Naive thymus-derived CD4-positive, alpha-beta T cell (primary cell): ENCODE results near the gene LRMDA. TPM values are rescaled to one million over a fixed set of nuclear protein-coding genes. Genes with fewer than 3 reads are reported as not detected.
"Not testable (repeated sequence)": the region's sequence is repeated elsewhere in the genome, so short reads cannot be mapped to it uniquely, and the experiment has no call there.

ENCODE experiments used
- ATAC-seq: fragments of 150-1000 bp; cut with Tn5 transposase; 2 replicates; pipeline ENCODE4 v1.10.0; 2021; ENCODE audit warnings: mild to moderate bottlenecking, moderate library complexity
- CTCF ChIA-PET: fragments of 350-600 bp; sonication (Branson Sonifier 250); formaldehyde crosslinking; loops from one replicate; lab custom pipeline; 2021; ENCODE audit warnings: antibody characterized with exemption; lab: Charles Lee
- POLR2A ChIA-PET: fragments of 350-600 bp; sonication (Branson Sonifier 250); formaldehyde crosslinking; loops from one replicate; lab custom pipeline; 2021; ENCODE audit warnings: antibody characterized with exemption, inconsistent platforms; lab: Charles Lee
- DNase-seq, 9 donors: peaks; one replicate each; pipeline versions ENCODE4 v3.0.0 to v3.0.0-alpha.2; 2020 to 2022; ENCODE audit warnings: mixed read lengths in 1 of 9
- H3K27ac ChIP-seq: one replicate; pipeline ENCODE4 v1.7.0; 2013; ENCODE audit warnings: mild to moderate bottlenecking, low read depth, low read length, moderate library complexity
- H3K27me3 ChIP-seq, 2 donors: one replicate each; pipeline ENCODE4 v1.7.0; 2013; ENCODE audit warnings: low read length in 2 of 2, mild to moderate bottlenecking in 2 of 2, moderate library complexity in 2 of 2; ENCODE audit not compliant: control insufficient read depth in 2 of 2, insufficient read depth in 2 of 2
- H3K36me3 ChIP-seq, 3 experiments: 1 replicate in 2 of 3; 2 replicates in 1 of 3; pipeline ENCODE4 v1.7.0; 2013; ENCODE audit warnings: low read length in 3 of 3, mild to moderate bottlenecking in 3 of 3, moderate library complexity in 1 of 3; ENCODE audit not compliant: insufficient read depth in 3 of 3, control insufficient read depth in 2 of 3
- H3K4me1 ChIP-seq, 2 donors: one replicate each; pipeline ENCODE4 v1.7.0; 2013; ENCODE audit warnings: low read length in 2 of 2, mild to moderate bottlenecking in 2 of 2, moderate library complexity in 1 of 2; ENCODE audit not compliant: control insufficient read depth in 2 of 2, insufficient read depth in 2 of 2
- H3K4me3 ChIP-seq: 2 replicates; pipeline ENCODE4 v1.7.0; 2013; ENCODE audit warnings: mild to moderate bottlenecking, low read length
- H3K9me3 ChIP-seq, 3 experiments: 1 replicate in 2 of 3; 2 replicates in 1 of 3; pipeline ENCODE4 v1.7.0; 2013; ENCODE audit warnings: low read length in 3 of 3; ENCODE audit not compliant: control insufficient read depth in 2 of 3
- H3K27ac Mint-ChIP-seq, 9 donors: one replicate each; pipeline ENCODE4 v1.8.0; 2020 to 2022; ENCODE audit warnings: mixed read lengths in 9 of 9, mild to moderate bottlenecking in 8 of 9, moderate library complexity in 5 of 9, inconsistent platforms in 2 of 9
- H3K27me3 Mint-ChIP-seq, 5 donors: one replicate each; pipeline ENCODE4 v1.8.0; 2021 to 2022; ENCODE audit warnings: mixed read lengths in 5 of 5, mild to moderate bottlenecking in 1 of 5
- H3K36me3 Mint-ChIP-seq, 5 donors: one replicate each; pipeline ENCODE4 v1.8.0; 2020 to 2022; ENCODE audit warnings: mixed read lengths in 5 of 5, mild to moderate bottlenecking in 3 of 5, inconsistent platforms in 1 of 5
- H3K4me1 Mint-ChIP-seq, 7 donors: one replicate each; pipeline ENCODE4 v1.8.0; 2020 to 2022; ENCODE audit warnings: mixed read lengths in 7 of 7, mild to moderate bottlenecking in 3 of 7, inconsistent platforms in 1 of 7
- H3K4me3 Mint-ChIP-seq, 10 donors: one replicate each; pipeline ENCODE4 v1.8.0; 2020 to 2022; ENCODE audit warnings: mild to moderate bottlenecking in 10 of 10, mixed read lengths in 10 of 10, moderate library complexity in 6 of 10, inconsistent platforms in 2 of 10
- H3K9me3 Mint-ChIP-seq, 11 donors: one replicate each; pipeline ENCODE4 v1.8.0; 2020 to 2022; ENCODE audit warnings: mixed read lengths in 11 of 11, mild to moderate bottlenecking in 4 of 11, inconsistent platforms in 1 of 11, moderate library complexity in 1 of 11
- intact Hi-C, 2 donors: fragments of 100-400 bp; cut with micrococcal nuclease; formaldehyde crosslinking; loops; one replicate each; pipeline ENCODE4 v1.15.1; 2023
- polyA plus RNA-seq, 2 donors: library from polyadenylated mRNA; unstranded; fragments of 300-500 nt; fragmentation: Illumina TruSeq; gene quantifications; one replicate each; pipeline ENCODE4 v1.2.3, GENCODE V29; 2021
- total RNA-seq, 6 experiments: library from RNA in 5 of 6; stranded (reverse) in 5 of 6; gene quantifications; 1 replicate in 5 of 6; 2 replicates in 1 of 6; pipeline ENCODE4 v1.2.3 and lab custom pipeline; 2021 to 2026

The LRMDA gene
- total and polyA plus RNA-seq, 7 experiments from 2014 or later: 0.57 to 14.9 (median 3.0) TPM; not detected in 4

DNA sequence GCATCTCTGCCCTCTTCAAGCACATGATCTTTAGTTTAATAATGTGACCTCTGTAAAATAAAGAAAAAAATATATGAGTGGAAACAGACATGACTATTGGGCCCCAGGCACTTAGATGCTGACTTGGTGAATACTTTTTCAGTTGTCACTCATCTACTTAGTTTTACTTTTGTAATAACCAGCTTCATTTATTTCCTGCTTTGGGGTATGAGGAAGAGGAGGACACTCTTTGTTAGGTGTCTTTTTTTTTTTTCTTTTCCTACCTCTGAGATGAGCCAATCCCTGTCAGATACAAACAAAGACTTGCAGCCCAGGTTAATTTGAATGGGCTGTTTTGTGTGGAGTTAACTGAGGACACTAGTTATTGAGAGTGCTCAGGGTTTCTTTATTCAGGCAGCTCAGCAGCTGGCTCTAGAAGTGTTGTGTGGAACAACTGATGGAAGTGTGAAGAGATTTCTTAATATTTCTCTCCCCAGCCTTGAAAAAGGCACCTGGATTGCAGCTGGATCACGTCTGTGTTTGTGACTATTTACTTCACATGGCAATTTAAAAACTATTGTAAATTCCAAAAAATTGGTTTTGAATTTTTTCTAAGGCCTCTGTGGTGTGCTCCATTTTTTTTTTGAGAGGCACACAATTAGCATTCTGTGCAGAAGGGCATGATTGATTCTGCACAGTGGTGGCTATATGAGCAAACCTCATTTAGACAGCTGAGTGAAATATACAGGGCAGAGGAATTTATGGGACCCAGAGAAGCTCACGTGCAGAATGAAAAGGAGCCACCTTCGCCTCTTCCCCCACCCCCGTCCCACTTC lies 333.8 kb downstream of the LRMDA start:
- no peaks in the 10 kb centered on the region for H3K4me1 Mint-ChIP-seq
- H3K27me3 Mint-ChIP-seq: peaks cover 0 to 9% (median 0%) of the 10 kb centered on the region in 5 donors
- no peaks in the 10 kb centered on the region for H3K4me1 ChIP-seq
- no peaks in the 10 kb centered on the region for H3K9me3 ChIP-seq
- H3K36me3 Mint-ChIP-seq: no peaks in the 10 kb centered on the region
- no peaks in the 10 kb centered on the region for H3K27me3 ChIP-seq
- POLR2A ChIA-PET: no interaction called here
- H3K27ac ChIP-seq: no peak overlapping the region
- no peak overlapping the region for H3K4me3 Mint-ChIP-seq
- DNase-seq (no peak), ATAC-seq (no peak)
- no peak overlapping the region for H3K27ac Mint-ChIP-seq
- no peak overlapping the region for H3K4me3 ChIP-seq
- H3K36me3 ChIP-seq: no peaks in the 10 kb centered on the region
- CTCF ChIA-PET: no interaction called here
- intact Hi-C loops: no loop called here
- peaks cover 0 to 2% (median 0%) of the 10 kb centered on the region in 11 donors for H3K9me3 Mint-ChIP-seq

DNA sequence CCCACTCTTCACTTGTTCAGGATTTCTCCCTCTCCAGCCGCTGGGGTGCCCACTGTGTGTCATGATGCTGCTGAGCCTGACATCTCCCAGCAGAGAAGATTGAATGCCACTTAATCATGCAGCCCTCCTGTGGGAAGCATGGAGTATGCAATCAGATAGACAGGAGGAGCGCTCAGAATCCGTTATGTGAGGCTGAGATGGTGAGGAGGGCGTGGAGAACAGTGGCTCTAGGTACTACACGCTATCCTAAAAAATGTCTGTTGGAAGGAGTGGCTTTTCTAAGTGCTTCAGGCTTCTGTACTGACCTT lies 334.3 kb downstream of the LRMDA start:
- Mint-ChIP-seq H3K27ac (no peak overlapping the region), H3K9me3 (peaks cover 0 to 2% (median 0%) of the 10 kb centered on the region in 11 donors), H3K4me1 (peaks cover 0 to 3% (median 0%) of the 10 kb centered on the region in 7 donors), H3K4me3 (no peak overlapping the region), H3K36me3 (no peaks in the 10 kb centered on the region), H3K27me3 (peaks cover 0 to 9% (median 0%) of the 10 kb centered on the region in 5 donors)
- ChIA-PET CTCF (no interaction called here), POLR2A (no interaction called here)
- intact Hi-C loops: no loop called here
- Histone ChIP-seq H3K9me3 (no peaks in the 10 kb centered on the region), H3K27me3 (no peaks in the 10 kb centered on the region), H3K27ac (no peak overlapping the region), H3K4me3 (no peak overlapping the region), H3K4me1 (no peaks in the 10 kb centered on the region), H3K36me3 (no peaks in the 10 kb centered on the region)
- DNase-seq: no peak
- no peak for ATAC-seq

DNA sequence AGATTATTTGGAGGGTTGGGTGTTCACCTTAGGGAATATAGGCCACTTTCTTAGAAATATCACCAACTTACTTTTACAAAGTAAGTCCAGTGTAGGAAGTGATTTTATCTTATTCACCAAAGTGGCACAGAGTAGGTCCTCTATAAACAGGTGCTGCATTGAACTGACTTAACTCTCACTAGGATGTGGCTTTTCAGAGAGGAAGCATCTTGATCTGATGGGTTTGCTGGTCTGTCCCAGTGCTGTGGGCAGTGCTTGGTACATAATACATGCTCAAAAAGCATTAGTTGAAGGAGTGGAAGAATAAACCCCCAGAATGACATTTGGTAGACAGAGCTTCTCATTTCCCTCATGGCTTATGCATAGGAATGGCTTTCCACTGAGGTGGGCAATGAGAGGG lies 334.7 kb downstream of the LRMDA start:
- POLR2A ChIA-PET: no interaction called here

DNA sequence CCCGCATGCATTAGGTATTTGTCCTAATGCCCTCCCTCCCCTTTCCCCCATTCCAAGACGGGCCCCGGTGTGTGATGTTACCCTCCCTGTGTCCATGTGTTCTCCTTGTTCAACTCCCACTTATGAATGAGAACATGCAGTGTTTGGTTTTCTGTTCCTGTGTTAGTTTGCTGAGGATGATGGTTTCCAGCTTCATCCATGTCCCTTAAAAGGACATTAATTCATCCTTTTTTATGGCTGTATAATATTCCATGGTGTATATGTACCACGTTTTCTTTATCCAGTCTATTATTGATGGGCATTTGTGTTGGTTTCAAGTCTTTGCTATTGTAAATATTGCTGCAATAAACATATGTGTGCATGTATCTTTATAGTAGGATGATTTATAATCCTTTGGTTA lies 335.3 kb downstream of the LRMDA start:
- H3K27me3 Mint-ChIP-seq, DNase-seq, H3K27me3 ChIP-seq, H3K27ac ChIP-seq, H3K9me3 ChIP-seq, POLR2A ChIA-PET, H3K36me3 ChIP-seq, intact Hi-C loops, H3K27ac Mint-ChIP-seq, H3K4me3 Mint-ChIP-seq, ATAC-seq, H3K36me3 Mint-ChIP-seq, CTCF ChIA-PET, H3K4me3 ChIP-seq, H3K9me3 Mint-ChIP-seq, H3K4me1 ChIP-seq: not testable (repeated sequence)
- peaks cover 6 to 13% (median 7%) of the 10 kb centered on the region in 7 donors for H3K4me1 Mint-ChIP-seq

More for the DNA sequence above, 334.7 kb downstream of the LRMDA start:
- Mint-ChIP-seq H3K36me3 (no peaks in the 10 kb centered on the region), H3K27me3 (peaks cover 0 to 9% (median 0%) of the 10 kb centered on the region in 5 donors), H3K27ac (no peak overlapping the region), H3K4me3 (no peak overlapping the region), H3K4me1 (peaks cover 0 to 7% (median under 1%) of the 10 kb centered on the region in 7 donors), H3K9me3 (peaks cover 0 to 2% (median 0%) of the 10 kb centered on the region in 11 donors)
- CTCF ChIA-PET: no interaction called here
- Histone ChIP-seq H3K9me3 (no peaks in the 10 kb centered on the region), H3K4me1 (no peaks in the 10 kb centered on the region), H3K27me3 (no peaks in the 10 kb centered on the region), H3K36me3 (no peaks in the 10 kb centered on the region), H3K27ac (no peak overlapping the region), H3K4me3 (no peak overlapping the region)
- intact Hi-C loops: no loop called here
- no peak for DNase-seq
- peak; percentile 41 for ATAC-seq

DNA sequence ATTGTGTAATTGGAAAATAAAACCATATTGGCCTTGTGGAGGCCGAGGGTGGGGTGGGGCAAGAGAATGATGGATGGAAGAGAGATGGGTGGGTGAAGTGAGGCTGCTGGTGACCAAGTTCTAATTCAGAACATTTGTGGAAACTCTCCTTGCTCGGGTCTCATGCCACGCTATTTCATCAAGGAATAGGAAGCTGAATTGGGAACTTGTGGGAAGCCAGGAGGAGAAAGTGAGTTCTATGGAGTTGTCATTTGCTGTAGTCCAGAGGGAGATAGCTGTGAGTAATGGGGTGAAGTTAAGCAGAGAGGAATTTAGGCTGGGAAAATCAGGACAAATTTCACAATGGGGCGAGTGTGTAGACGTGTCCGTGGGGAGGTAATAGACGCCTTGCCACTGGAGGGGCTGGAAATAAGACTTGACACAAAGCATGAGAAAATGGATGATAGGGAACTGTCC lies 339.2 kb downstream of the LRMDA start:
- H3K9me3 ChIP-seq: no peaks in the 10 kb centered on the region
- DNase-seq: no peak
- Mint-ChIP-seq H3K27ac (no peak overlapping the region), H3K4me1 (peaks cover 6 to 30% (median 23%) of the 10 kb centered on the region in 7 donors), H3K27me3 (peaks cover 0 to 9% (median 0%) of the 10 kb centered on the region in 5 donors), H3K36me3 (peaks cover 0 to 3% (median 0%) of the 10 kb centered on the region in 5 donors), H3K9me3 (peaks cover 0 to 2% (median 0%) of the 10 kb centered on the region in 11 donors), H3K4me3 (peak overlapping the region in 6 of 10 donors; percentile 13 to 82 (median 37))
- peaks cover 3% of the 10 kb centered on the region in 2 donors for H3K4me1 ChIP-seq
- H3K27me3 ChIP-seq: no peaks in the 10 kb centered on the region
- no peak for ATAC-seq
- H3K4me3 ChIP-seq: no peak overlapping the region
- intact Hi-C loops: no loop called here
- CTCF ChIA-PET: interaction anchor here (0.7 kb wide), 1 partner anchor 22 kb away, joined by 6 read pairs; no protein-coding TSS in a partner anchor
- no peaks in the 10 kb centered on the region for H3K36me3 ChIP-seq
- no peak overlapping the region for H3K27ac ChIP-seq
- POLR2A ChIA-PET: no interaction called here

DNA sequence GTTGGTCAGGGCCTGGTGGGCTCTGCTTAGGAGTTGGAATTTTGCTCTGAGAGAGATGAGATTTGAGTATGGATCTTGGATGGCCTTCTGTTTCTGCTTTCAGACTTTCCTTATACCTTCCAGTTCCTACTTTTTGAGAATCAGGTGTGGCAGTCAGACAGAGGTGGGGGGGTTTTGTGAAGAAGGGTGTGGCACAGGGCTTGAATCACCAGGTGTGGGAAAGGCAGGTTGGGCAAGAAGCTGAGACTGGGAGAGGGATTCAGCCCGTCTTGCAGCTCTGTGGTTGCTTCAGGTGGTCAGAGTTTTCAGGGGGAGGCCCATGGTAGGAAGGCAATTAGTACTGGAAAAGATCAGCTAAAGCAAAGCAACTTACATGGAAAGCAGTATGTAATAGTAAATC lies 340.2 kb downstream of the LRMDA start:
- peaks cover 0 to 2% (median 0%) of the 10 kb centered on the region in 11 donors for H3K9me3 Mint-ChIP-seq
- DNase-seq (no peak), ATAC-seq (no peak)
- ChIA-PET POLR2A (no interaction called here), CTCF (no interaction called here)
- H3K27me3 Mint-ChIP-seq: peaks cover 0 to 9% (median 0%) of the 10 kb centered on the region in 5 donors
- peak overlapping the region in 8 of 9 donors; percentile 16 to 90 (median 67) for H3K27ac Mint-ChIP-seq
- H3K4me3 Mint-ChIP-seq: peak overlapping the region; percentile 54 to 91 (median 82)
- Histone ChIP-seq H3K27ac (no peak overlapping the region), H3K27me3 (no peaks in the 10 kb centered on the region), H3K9me3 (no peaks in the 10 kb centered on the region), H3K36me3 (no peaks in the 10 kb centered on the region), H3K4me3 (peak overlapping the region; percentile 61), H3K4me1 (peaks cover 3% of the 10 kb centered on the region in 2 donors)
- intact Hi-C loops: no loop called here
- H3K4me1 Mint-ChIP-seq: peaks cover 6 to 30% (median 23%) of the 10 kb centered on the region in 7 donors
- H3K36me3 Mint-ChIP-seq: peaks cover 0 to 3% (median 0%) of the 10 kb centered on the region in 5 donors
